PC-9 (cell line): ENCODE measurements around the gene PSMB5.

Experiments used
- EZH2 ChIP-seq: fragments of 200-600 bp; sonication (generic); IDR thresholded peaks from 2 replicates; pipeline ENCODE4 v1.8.0; 2017; ENCODE audit warnings: antibody characterized with exemption, low read depth
- TF ChIP-seq, protein P1 (sequence below): fragments of 200-600 bp; sonication (generic); conservative IDR thresholded peaks from 2 replicates; pipeline ENCODE4 v1.6.1; 2017; ENCODE audit warnings: mixed run types, antibody characterized with exemption, mild to moderate bottlenecking, moderate library complexity

DNA sequence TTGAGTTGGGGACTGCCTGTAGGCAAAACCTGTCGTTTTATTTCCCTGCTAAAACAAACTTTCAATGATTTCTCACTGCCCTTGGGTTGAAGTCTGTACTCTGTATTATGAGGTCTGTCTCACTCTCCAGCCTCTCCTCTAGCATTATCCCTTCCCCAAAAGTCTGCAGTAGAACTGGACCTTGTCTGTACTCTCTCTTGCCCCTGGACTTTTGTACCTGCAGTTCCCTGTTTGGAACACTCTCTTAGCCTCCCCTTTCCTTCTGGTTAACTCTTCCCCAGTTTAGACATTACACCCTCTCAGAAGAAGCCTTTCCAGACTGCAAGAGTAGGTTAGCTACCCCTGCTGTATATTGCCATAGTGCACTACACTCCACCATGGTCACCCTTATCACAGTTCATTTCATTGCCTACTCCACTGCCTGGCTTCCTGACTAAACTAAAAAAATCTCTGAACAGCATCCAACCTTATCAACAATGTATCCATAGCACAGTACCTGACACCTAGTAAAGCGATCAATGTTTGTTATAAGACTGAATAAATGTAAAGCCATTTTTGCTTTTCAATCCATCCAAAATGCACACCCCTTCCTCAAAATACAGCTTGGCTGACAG, 48.7 kb downstream of the PSMB5 start:
- TF ChIP-seq, protein P1, sequence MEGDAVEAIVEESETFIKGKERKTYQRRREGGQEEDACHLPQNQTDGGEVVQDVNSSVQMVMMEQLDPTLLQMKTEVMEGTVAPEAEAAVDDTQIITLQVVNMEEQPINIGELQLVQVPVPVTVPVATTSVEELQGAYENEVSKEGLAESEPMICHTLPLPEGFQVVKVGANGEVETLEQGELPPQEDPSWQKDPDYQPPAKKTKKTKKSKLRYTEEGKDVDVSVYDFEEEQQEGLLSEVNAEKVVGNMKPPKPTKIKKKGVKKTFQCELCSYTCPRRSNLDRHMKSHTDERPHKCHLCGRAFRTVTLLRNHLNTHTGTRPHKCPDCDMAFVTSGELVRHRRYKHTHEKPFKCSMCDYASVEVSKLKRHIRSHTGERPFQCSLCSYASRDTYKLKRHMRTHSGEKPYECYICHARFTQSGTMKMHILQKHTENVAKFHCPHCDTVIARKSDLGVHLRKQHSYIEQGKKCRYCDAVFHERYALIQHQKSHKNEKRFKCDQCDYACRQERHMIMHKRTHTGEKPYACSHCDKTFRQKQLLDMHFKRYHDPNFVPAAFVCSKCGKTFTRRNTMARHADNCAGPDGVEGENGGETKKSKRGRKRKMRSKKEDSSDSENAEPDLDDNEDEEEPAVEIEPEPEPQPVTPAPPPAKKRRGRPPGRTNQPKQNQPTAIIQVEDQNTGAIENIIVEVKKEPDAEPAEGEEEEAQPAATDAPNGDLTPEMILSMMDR: no peak
- no peak for TF ChIP-seq EZH2
